ENCODE measurements around the gene PTPRR.

Gene PTPRR

GRCh38 chr12:70948236-70948975, 27.9 kb upstream of the PTPRR start:
- Histone ChIP-seq H3K36me3 (ENCODE audit: control insufficient read depth, insufficient read depth, low read length) (no peaks in the 10 kb centered on the region), H3K4me3 (ENCODE audit: extremely low read depth, insufficient read depth, low read length, poor library complexity, severe bottlenecking) (no peak overlapping the region), H3K9me3 (ENCODE audit: control insufficient read depth, low read length) (no peaks in the 10 kb centered on the region), H3K27ac (ENCODE audit: low read depth, low read length, severe bottlenecking) (no peak overlapping the region), H3K4me1 (ENCODE audit: control insufficient read depth, insufficient read depth, low read length, poor library complexity, severe bottlenecking) (no peaks in the 10 kb centered on the region)
- WGBS, 2 experiments (ENCODE audit: insufficient coverage in 2 of 2), result 50 to 100% methylated on average over 2 to 3 of the region's 6 CpGs

DNA sequence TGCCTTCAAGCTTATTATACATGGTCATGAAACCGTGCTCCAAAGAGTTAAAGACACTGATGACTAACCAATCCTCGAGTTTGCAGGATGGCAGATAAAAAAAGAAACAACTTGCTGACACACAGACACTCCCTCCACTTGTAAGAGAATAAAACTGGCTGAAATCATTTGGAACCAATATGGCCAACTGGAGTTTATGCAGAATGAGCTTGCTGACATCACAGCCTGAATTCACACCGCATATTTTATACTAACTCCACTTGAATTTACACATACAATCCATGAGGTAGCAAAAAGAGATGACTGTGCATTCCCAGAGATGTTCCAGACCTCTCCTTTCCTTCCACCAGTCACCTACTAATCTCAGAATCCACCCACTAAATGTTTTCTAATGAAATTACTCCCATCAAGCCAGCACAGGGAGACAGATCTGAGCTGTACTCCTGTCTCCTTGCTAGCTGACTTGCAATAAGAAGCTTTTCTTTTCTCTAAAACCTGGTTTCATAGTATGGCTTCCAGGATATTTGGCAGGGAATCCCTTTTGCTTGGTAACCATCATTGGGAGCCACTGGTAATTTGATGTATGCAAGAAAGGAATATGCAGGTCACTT, 15.8 kb upstream of the PTPRR start:
- WGBS, 2 experiments (ENCODE audit: insufficient coverage in 2 of 2), result 94 to 100% methylated on average over 1 to 2 of the region's 3 CpGs
- Histone ChIP-seq H3K4me1 (ENCODE audit: control insufficient read depth, insufficient read depth, low read length, poor library complexity, severe bottlenecking) (no peaks in the 10 kb centered on the region), H3K4me3 (ENCODE audit: extremely low read depth, insufficient read depth, low read length, poor library complexity, severe bottlenecking) (no peak overlapping the region), H3K9me3 (ENCODE audit: control insufficient read depth, low read length) (no peaks in the 10 kb centered on the region), H3K27ac (ENCODE audit: low read depth, low read length, severe bottlenecking) (no peak overlapping the region), H3K36me3 (ENCODE audit: control insufficient read depth, insufficient read depth, low read length) (no peaks in the 10 kb centered on the region)

DNA sequence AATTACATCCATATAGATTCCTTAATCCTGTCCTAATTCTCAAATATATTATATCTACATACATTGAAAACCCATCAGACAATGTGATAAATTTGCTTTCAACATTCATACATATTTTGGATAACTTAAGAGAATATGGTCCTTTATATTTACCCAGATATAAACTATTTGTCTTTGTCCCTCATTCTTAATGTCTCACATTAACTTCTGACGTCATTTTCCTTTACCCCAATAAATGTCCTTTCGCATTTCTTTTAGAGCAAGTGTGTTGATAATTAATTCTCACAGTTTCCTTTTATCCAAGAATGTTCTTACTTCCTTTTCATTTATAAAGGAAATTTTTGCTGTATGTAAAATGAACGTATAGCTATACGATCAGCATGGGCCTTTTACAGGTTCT, 12.6 kb upstream of the PTPRR start:
- no peaks in the 10 kb centered on the region for H3K4me1 ChIP-seq (ENCODE audit: control insufficient read depth, insufficient read depth, low read length, poor library complexity, severe bottlenecking)
- WGBS, 2 experiments (ENCODE audit: insufficient coverage in 2 of 2), result no CpG with 5 or more reads among the region's 4 CpGs

GRCh38 chr12:70929029-70929428, 8.5 kb upstream of the PTPRR start:
- no peaks in the 10 kb centered on the region for H3K4me1 ChIP-seq (ENCODE audit: control insufficient read depth, insufficient read depth, low read length, poor library complexity, severe bottlenecking)
- H3K27ac ChIP-seq (ENCODE audit: low read depth, low read length, severe bottlenecking), result no peak overlapping the region
- no peaks in the 10 kb centered on the region for H3K36me3 ChIP-seq (ENCODE audit: control insufficient read depth, insufficient read depth, low read length)
- no peaks in the 10 kb centered on the region for H3K9me3 ChIP-seq (ENCODE audit: control insufficient read depth, low read length)
- H3K4me3 ChIP-seq (ENCODE audit: extremely low read depth, insufficient read depth, low read length, poor library complexity, severe bottlenecking), result no peak overlapping the region

More for the DNA sequence above, 12.6 kb upstream of the PTPRR start:
- Histone ChIP-seq H3K27ac (ENCODE audit: low read depth, low read length, severe bottlenecking) (no peak overlapping the region), H3K9me3 (ENCODE audit: control insufficient read depth, low read length) (no peaks in the 10 kb centered on the region), H3K36me3 (ENCODE audit: control insufficient read depth, insufficient read depth, low read length) (no peaks in the 10 kb centered on the region), H3K4me3 (ENCODE audit: extremely low read depth, insufficient read depth, low read length, poor library complexity, severe bottlenecking) (no peak overlapping the region)

- no peaks in the 10 kb centered on the region for H3K4me1 ChIP-seq (ENCODE audit: control insufficient read depth, insufficient read depth, low read length, poor library complexity, severe bottlenecking)
- no peak overlapping the region for H3K27ac ChIP-seq (ENCODE audit: low read depth, low read length, severe bottlenecking)
- no peaks in the 10 kb centered on the region for H3K9me3 ChIP-seq (ENCODE audit: control insufficient read depth, low read length)
- no CpG with 5 or more reads among the region's 1 CpG for WGBS, 2 experiments (ENCODE audit: insufficient coverage in 2 of 2)
- H3K4me3 ChIP-seq (ENCODE audit: extremely low read depth, insufficient read depth, low read length, poor library complexity, severe bottlenecking), result no peak overlapping the region
- no peaks in the 10 kb centered on the region for H3K36me3 ChIP-seq (ENCODE audit: control insufficient read depth, insufficient read depth, low read length)
Observed at GRCh38 chr12:70928071-70928470, 7.5 kb upstream of the PTPRR start.

- Histone ChIP-seq H3K4me1 (ENCODE audit: control insufficient read depth, insufficient read depth, low read length, poor library complexity, severe bottlenecking) (no peaks in the 10 kb centered on the region), H3K4me3 (ENCODE audit: extremely low read depth, insufficient read depth, low read length, poor library complexity, severe bottlenecking) (no peak overlapping the region), H3K36me3 (ENCODE audit: control insufficient read depth, insufficient read depth, low read length) (no peaks in the 10 kb centered on the region), H3K27ac (ENCODE audit: low read depth, low read length, severe bottlenecking) (no peak overlapping the region), H3K9me3 (ENCODE audit: control insufficient read depth, low read length) (no peaks in the 10 kb centered on the region)
- WGBS, 2 experiments (ENCODE audit: insufficient coverage in 2 of 2), result no CpG with 5 or more reads among the region's 2 CpGs
Observed at GRCh38 chr12:70927356-70927755, 6.8 kb upstream of the PTPRR start.

DNA sequence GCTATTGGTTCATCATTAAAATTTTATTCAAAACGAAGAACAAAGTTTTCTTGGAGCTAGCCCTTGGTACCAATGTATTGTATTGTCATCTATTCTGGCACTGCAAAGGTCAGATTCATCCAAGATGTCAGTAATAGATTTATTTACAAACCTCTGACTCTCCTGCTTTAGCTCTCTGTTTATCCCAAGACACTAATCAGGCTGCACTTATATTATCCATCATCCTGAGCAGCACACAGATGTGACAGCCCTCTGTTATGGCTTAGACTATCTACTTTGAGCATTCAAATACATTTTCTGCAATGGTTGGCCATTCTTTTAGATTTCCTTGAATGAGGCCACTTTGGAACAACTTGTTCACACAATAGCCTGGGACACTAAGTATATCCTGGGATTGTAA, 5.0 kb upstream of the PTPRR start:
- 80% methylated on average over 1 of the region's 1 CpG; no CpG with 5 or more reads in 1 of the 2 experiments for WGBS, 2 experiments (ENCODE audit: insufficient coverage in 2 of 2)
- Histone ChIP-seq H3K4me1 (ENCODE audit: control insufficient read depth, insufficient read depth, low read length, poor library complexity, severe bottlenecking) (no peaks in the 10 kb centered on the region), H3K9me3 (ENCODE audit: control insufficient read depth, low read length) (no peaks in the 10 kb centered on the region), H3K36me3 (ENCODE audit: control insufficient read depth, insufficient read depth, low read length) (no peaks in the 10 kb centered on the region), H3K4me3 (ENCODE audit: extremely low read depth, insufficient read depth, low read length, poor library complexity, severe bottlenecking) (no peak overlapping the region), H3K27ac (ENCODE audit: low read depth, low read length, severe bottlenecking) (no peak overlapping the region)

DNA sequence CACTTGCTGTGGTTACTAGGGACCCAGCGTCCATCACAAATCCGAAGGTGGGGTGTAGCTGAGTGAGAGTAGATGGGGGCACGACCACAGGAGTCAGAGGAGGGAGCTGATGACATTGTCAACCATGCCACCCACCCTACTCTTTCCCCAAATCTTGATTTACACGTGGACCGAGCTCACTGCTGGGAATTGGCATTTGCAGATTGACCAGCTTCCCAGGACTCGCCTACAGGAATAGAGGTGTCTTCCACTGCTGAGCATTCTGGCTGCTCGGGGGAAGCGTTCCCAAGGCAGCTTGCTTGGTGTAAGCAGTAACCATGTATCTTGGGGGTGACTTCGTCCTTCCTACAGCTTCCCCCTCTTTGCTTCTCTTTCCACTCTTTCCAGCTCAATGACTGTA, 353 bp upstream of the PTPRR start:
- H3K4me3 ChIP-seq (ENCODE audit: extremely low read depth, insufficient read depth, low read length, poor library complexity, severe bottlenecking), result no peak overlapping the region
- WGBS, 2 experiments (ENCODE audit: insufficient coverage in 2 of 2), result 32 to 61% methylated on average over 3 to 5 of the region's 9 CpGs

GRCh38 chr12:70919597-70920035, 922 bp downstream of the PTPRR start:
- no peaks in the 10 kb centered on the region for H3K4me1 ChIP-seq (ENCODE audit: control insufficient read depth, insufficient read depth, low read length, poor library complexity, severe bottlenecking)
- H3K4me3 ChIP-seq (ENCODE audit: extremely low read depth, insufficient read depth, low read length, poor library complexity, severe bottlenecking), result no peak overlapping the region
- WGBS, 2 experiments (ENCODE audit: insufficient coverage in 2 of 2), result 43 to 50% methylated on average over 6 to 9 of the region's 10 CpGs
- no peaks in the 10 kb centered on the region for H3K36me3 ChIP-seq (ENCODE audit: control insufficient read depth, insufficient read depth, low read length)
- H3K27ac ChIP-seq (ENCODE audit: low read depth, low read length, severe bottlenecking), result no peak overlapping the region
- no peaks in the 10 kb centered on the region for H3K9me3 ChIP-seq (ENCODE audit: control insufficient read depth, low read length)

More for the DNA sequence above, 353 bp upstream of the PTPRR start:
- Histone ChIP-seq H3K4me1 (ENCODE audit: control insufficient read depth, insufficient read depth, low read length, poor library complexity, severe bottlenecking) (no peaks in the 10 kb centered on the region), H3K9me3 (ENCODE audit: control insufficient read depth, low read length) (no peaks in the 10 kb centered on the region), H3K36me3 (ENCODE audit: control insufficient read depth, insufficient read depth, low read length) (no peaks in the 10 kb centered on the region), H3K27ac (ENCODE audit: low read depth, low read length, severe bottlenecking) (no peak overlapping the region)

DNA sequence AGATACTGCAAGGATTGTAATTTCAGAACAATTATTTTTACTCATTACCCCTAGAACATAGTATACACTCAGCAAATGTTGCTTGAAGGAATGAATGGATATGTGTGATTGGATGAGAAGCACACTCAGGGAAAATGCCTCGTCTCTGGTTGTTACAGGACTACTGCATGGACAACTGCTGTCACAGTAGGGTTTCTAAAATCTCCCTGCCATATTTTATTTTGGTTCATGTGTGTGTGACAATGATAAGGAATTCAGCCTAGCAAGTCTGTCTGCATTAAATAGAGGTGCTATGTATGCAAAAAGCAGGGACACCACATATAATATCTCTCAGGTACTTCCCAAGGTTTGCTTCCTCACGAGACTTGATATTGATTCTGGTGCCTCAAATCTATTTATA, 1.4 kb downstream of the PTPRR start:
- H3K4me3 ChIP-seq (ENCODE audit: extremely low read depth, insufficient read depth, low read length, poor library complexity, severe bottlenecking), result no peak overlapping the region
- 71 to 89% methylated on average over 1 of the region's 2 CpGs for WGBS, 2 experiments (ENCODE audit: insufficient coverage in 2 of 2)
- H3K4me1 ChIP-seq (ENCODE audit: control insufficient read depth, insufficient read depth, low read length, poor library complexity, severe bottlenecking), result no peaks in the 10 kb centered on the region
- H3K9me3 ChIP-seq (ENCODE audit: control insufficient read depth, low read length), result no peaks in the 10 kb centered on the region
- no peak overlapping the region for H3K27ac ChIP-seq (ENCODE audit: low read depth, low read length, severe bottlenecking)
- no peaks in the 10 kb centered on the region for H3K36me3 ChIP-seq (ENCODE audit: control insufficient read depth, insufficient read depth, low read length)

DNA sequence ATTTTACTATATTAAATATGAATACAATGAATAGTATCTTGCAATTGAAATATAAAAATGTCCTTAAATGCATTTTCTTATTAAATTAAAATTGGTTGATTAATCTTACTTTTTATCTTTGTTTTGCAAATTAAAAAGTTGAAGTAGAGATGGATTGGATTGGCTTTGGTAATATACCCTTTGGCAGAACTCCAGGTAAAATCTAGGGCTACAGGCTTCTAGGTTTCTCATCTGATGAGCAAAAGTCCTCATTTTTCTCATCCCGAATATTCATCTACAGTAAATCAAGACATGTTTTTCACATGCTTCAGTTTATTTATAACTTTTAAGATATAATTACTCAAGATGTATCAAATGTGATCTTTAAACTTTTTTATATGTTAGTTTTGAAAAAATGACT, 2.2 kb downstream of the PTPRR start:
- Histone ChIP-seq H3K4me1 (ENCODE audit: control insufficient read depth, insufficient read depth, low read length, poor library complexity, severe bottlenecking) (no peaks in the 10 kb centered on the region), H3K36me3 (ENCODE audit: control insufficient read depth, insufficient read depth, low read length) (no peaks in the 10 kb centered on the region), H3K4me3 (ENCODE audit: extremely low read depth, insufficient read depth, low read length, poor library complexity, severe bottlenecking) (no peak overlapping the region), H3K9me3 (ENCODE audit: control insufficient read depth, low read length) (no peaks in the 10 kb centered on the region), H3K27ac (ENCODE audit: low read depth, low read length, severe bottlenecking) (no peak overlapping the region)
- no CpG with 5 or more reads among the region's 1 CpG for WGBS, 2 experiments (ENCODE audit: insufficient coverage in 2 of 2)

Data from mesodermal cell (in vitro differentiated cells).